SK-N-SH (cell line): ENCODE data around the gene AARS2. TPM values are rescaled to one million over a fixed set of nuclear protein-coding genes. Genes with fewer than 3 reads are reported as not detected.

Experiments
- CTCF ChIA-PET: fragments of 300-600, 350-600 bp; formaldehyde crosslinking; extraction: SDS; loops from one replicate; lab custom pipeline; 2021; lab: Yijun Ruan, JAX
- POLR2A ChIA-PET: fragments of 350-600 bp; sonication (Branson Sonifier 250); formaldehyde crosslinking; extraction: SDS; loops from one replicate; lab custom pipeline; 2020; ENCODE audit warnings: antibody characterized with exemption, inconsistent platforms; lab: Yijun Ruan, JAX
- DNase-seq: peaks from one replicate; pipeline ENCODE4 v3.0.0; 2012
- H2AFZ ChIP-seq: fragments of 200-600 bp; sonication (generic); 2 replicates; pipeline ENCODE4 v1.8.1; 2016; ENCODE audit warnings: antibody characterized with exemption, mild to moderate bottlenecking, low read depth
- H3F3A ChIP-seq: fragments of 200-600 bp; sonication (generic); replicated peaks from 2 replicates; pipeline ENCODE3; 2016; ENCODE audit warnings: antibody characterized with exemption, mild to moderate bottlenecking; ENCODE audit not compliant: insufficient read depth
- H3K27ac ChIP-seq, 2 experiments: fragments of 200-500 bp in 1 of 2; fragments of 200-600 bp in 1 of 2; sonication (Bioruptor generic) in 1 of 2; sonication (generic), shearing (Covaris generic) in 1 of 2; 2 replicates each; pipeline versions ENCODE4 v1.5.1 to v1.6.1; 2014 to 2016; ENCODE audit warnings: low read depth in 2 of 2, inconsistent platforms in 1 of 2, low read length in 1 of 2, mild to moderate bottlenecking in 1 of 2, mixed read lengths in 1 of 2
- H3K27me3 ChIP-seq: fragments of 200-600 bp; sonication (generic), shearing (Covaris generic); 2 replicates; pipeline ENCODE4 v1.6.1; 2016; ENCODE audit warnings: mixed run types; ENCODE audit not compliant: insufficient read depth
- H3K36me3 ChIP-seq, 2 experiments: fragments of 200-500 bp in 1 of 2; fragments of 200-600 bp in 1 of 2; sonication (Bioruptor generic) in 1 of 2; sonication (generic) in 1 of 2; replicated peaks in 1 of 2; 2 replicates each; pipeline versions ENCODE3 to v1.5.1; 2014 to 2016; ENCODE audit warnings: low read length in 1 of 2, mild to moderate bottlenecking in 1 of 2; ENCODE audit not compliant: insufficient read depth in 2 of 2, control insufficient read depth in 1 of 2
- H3K4me1 ChIP-seq, 2 experiments: fragments of 200-500 bp in 1 of 2; fragments of 200-600 bp in 1 of 2; sonication (Bioruptor generic) in 1 of 2; sonication (generic), shearing (Covaris generic) in 1 of 2; 2 replicates each; pipeline versions ENCODE4 v1.5.1 to v1.6.1; 2014 to 2016; ENCODE audit warnings: low read depth in 1 of 2, low read length in 1 of 2, mixed run types in 1 of 2; ENCODE audit not compliant: insufficient read depth in 2 of 2, control insufficient read depth in 1 of 2
- H3K4me2 ChIP-seq: fragments of 200-600 bp; sonication (generic), shearing (Covaris generic); 2 replicates; pipeline ENCODE4 v1.6.1; 2017; ENCODE audit warnings: mixed run types
- H3K4me3 ChIP-seq, 2 experiments: fragments of 200-500 bp in 1 of 2; fragments of 200-600 bp in 1 of 2; sonication (Bioruptor generic) in 1 of 2; sonication (generic), shearing (Covaris generic) in 1 of 2; 2 replicates each; pipeline versions ENCODE4 v1.5.1 to v1.8.1; 2014 to 2016; ENCODE audit warnings: low read depth in 2 of 2, inconsistent platforms in 1 of 2, low read length in 1 of 2, mild to moderate bottlenecking in 1 of 2, mixed read lengths in 1 of 2, moderate library complexity in 1 of 2
- H3K79me2 ChIP-seq: fragments of 200-600 bp; sonication (generic); 2 replicates; pipeline ENCODE4 v1.8.1; 2017; ENCODE audit warnings: mild to moderate bottlenecking; ENCODE audit not compliant: insufficient read depth
- H3K9ac ChIP-seq: fragments of 200-600 bp; sonication (generic); 2 replicates; pipeline ENCODE4 v1.6.1; 2017; ENCODE audit warnings: mixed run types
- H3K9me2 ChIP-seq: fragments of 200-600 bp; sonication (generic); 2 replicates; pipeline ENCODE4 v1.6.1; 2017; ENCODE audit warnings: mixed run types
- H3K9me3 ChIP-seq: fragments of 200-600 bp; sonication (generic); 2 replicates; pipeline ENCODE4 v1.6.1; 2017; ENCODE audit warnings: mixed run types, mild to moderate bottlenecking, moderate library complexity
- H4K20me1 ChIP-seq: fragments of 200-600 bp; sonication (generic); 2 replicates; pipeline ENCODE4 v1.6.1; 2017; ENCODE audit warnings: mild to moderate bottlenecking, mixed run types; ENCODE audit not compliant: insufficient read depth
- EZH2phosphoT487 ChIP-seq: fragments of 200-600 bp; sonication (generic); IDR thresholded peaks from 2 replicates; pipeline ENCODE4 v1.6.1; 2017; ENCODE audit warnings: low read depth, mixed run types, mild to moderate bottlenecking, antibody characterized with exemption, moderate library complexity, borderline replicate concordance
- FOXJ3 ChIP-seq: sonication (generic); formaldehyde crosslinking; IDR thresholded peaks from 2 replicates; pipeline ENCODE4 v1.5.1; 2020; ENCODE audit warnings: mild to moderate bottlenecking, missing genetic modification reagents
- FOXM1 ChIP-seq: IDR thresholded peaks from 2 replicates; pipeline ENCODE4 v1.4.0; 2012; ENCODE audit warnings: low read depth, mild to moderate bottlenecking
- MEF2A ChIP-seq: IDR thresholded peaks from 2 replicates; pipeline ENCODE4 v1.4.0; 2012; ENCODE audit warnings: low read depth, borderline replicate concordance
- MXI1 ChIP-seq: IDR thresholded peaks from 2 replicates; pipeline ENCODE4 v1.6.1; 2012; ENCODE audit warnings: mild to moderate bottlenecking, low read depth, low read length, improper control_type of control experiment
- NRF1 ChIP-seq: IDR thresholded peaks from 2 replicates; pipeline ENCODE4 v1.6.1; 2012; ENCODE audit warnings: low read depth, mild to moderate bottlenecking, low read length
- RCOR1 ChIP-seq: fragments of 150-350 bp; IDR thresholded peaks from 2 replicates; pipeline ENCODE4 v1.6.1; 2017; ENCODE audit warnings: antibody characterized with exemption, low read length
- REST ChIP-seq: IDR thresholded peaks from 2 replicates; pipeline ENCODE4 v1.6.1; 2012; ENCODE audit warnings: mild to moderate bottlenecking, low read depth, low read length, moderate library complexity
- RFX5 ChIP-seq: IDR thresholded peaks from 2 replicates; pipeline ENCODE4 v1.6.1; 2012; ENCODE audit warnings: mild to moderate bottlenecking, improper control_type of control experiment, low read length
- USF1 ChIP-seq: IDR thresholded peaks from 2 replicates; pipeline ENCODE4 v1.4.0; 2012; ENCODE audit warnings: low read depth, borderline replicate concordance
- ZBTB33 ChIP-seq: IDR thresholded peaks from 2 replicates; pipeline ENCODE4 v1.4.0; 2012; ENCODE audit warnings: low read depth, borderline replicate concordance
- WGBS: methylation state at CpG from one replicate; pipeline ENCODE4 v1.1.6; 2017; ENCODE audit warnings: low lambda C conversion rate; 5-methylcytosine and 5-hydroxymethylcytosine counted together
- polyA plus RNA-seq, 3 experiments: library from polyadenylated mRNA; depleted of rRNA; stranded (reverse); fragments of >200 nt; gene quantifications; 2 replicates each; pipeline ENCODE4 v1.2.3, GENCODE V29; 2012

The AARS2 gene
- polyA plus RNA-seq, 1 of the 3 experiments (the other 2 are of a cell fraction), result 9.5 TPM

- peak; percentile 89 for DNase-seq
- 0% methylated on average over 17 of the region's 86 CpGs for WGBS
- no peaks in the 10 kb centered on the region for H3K79me2 ChIP-seq
- H3K9me2 ChIP-seq, result no peaks in the 10 kb centered on the region
- no peaks in the 10 kb centered on the region for H4K20me1 ChIP-seq
- ChIA-PET CTCF (interaction anchor here (0.6 to 16.5 kb wide), 13 partner anchors 8 to 286 kb away, joined by 3 to 238 read pairs (median 5); partner anchors contain the start of genes AARS2, NFKBIE, SLC35B2 and TMEM151B), POLR2A (interaction anchor here (0.7 to 2.0 kb wide), 6 partner anchors 8 to 27 kb away, joined by 3 to 8 read pairs (median 4); partner anchors contain the start of genes AARS2 and TMEM151B)
- no peaks in the 10 kb centered on the region for H3K9me3 ChIP-seq
- peak overlapping the region; percentile 97 for H3K4me2 ChIP-seq
- no peak overlapping the region for H3K9ac ChIP-seq
- peaks cover 16% of the 10 kb centered on the region; the same call in 1 of the 2 replicates for H3K27me3 ChIP-seq
- H2AFZ ChIP-seq, result no peak overlapping the region
- H3F3A ChIP-seq, result no peaks in the 10 kb centered on the region
- H3K27ac ChIP-seq, result no peak overlapping the region
- TF ChIP-seq USF1, result no peak
- TF ChIP-seq NRF1, result peak; percentile 66
- peak; percentile 80; the same call in 1 of the 2 replicates for TF ChIP-seq MXI1
- TF ChIP-seq RCOR1, result no peak
- H3K4me3 ChIP-seq, result peak overlapping the region; percentile 56 to 58
- H3K4me1 ChIP-seq, result peaks cover 0 to 15% of the 10 kb centered on the region in 2 experiments; a peak in 1 of 4 replicates
- H3K36me3 ChIP-seq, result peaks cover 0 to 8% of the 10 kb centered on the region in 2 experiments
Observed at GRCh38 chr6:44297063-44298038, 15.8 kb downstream of the AARS2 start.

- no peak for DNase-seq
- H3K36me3 ChIP-seq, result no peaks in the 10 kb centered on the region
- WGBS, result 48% methylated on average over 6 of the region's 7 CpGs
- H4K20me1 ChIP-seq, result no peaks in the 10 kb centered on the region
- no peak overlapping the region for H3K4me3 ChIP-seq
- POLR2A ChIA-PET, result interaction anchor here (1.2 to 2.0 kb wide), 3 partner anchors 10 to 24 kb away, joined by 3 to 8 read pairs (median 7); partner anchors contain the start of genes AARS2 and TMEM151B
- no peak overlapping the region for H3K9ac ChIP-seq
- H2AFZ ChIP-seq, result no peak overlapping the region
- H3F3A ChIP-seq, result no peaks in the 10 kb centered on the region
- CTCF ChIA-PET, result interaction anchor here (1.0 to 16.5 kb wide), 9 partner anchors 9 to 95 kb away, joined by 3 to 238 read pairs (median 9); partner anchors contain the start of genes AARS2, NFKBIE and TMEM151B
- no peaks in the 10 kb centered on the region for H3K9me3 ChIP-seq
- H3K27me3 ChIP-seq, result peaks cover 16% of the 10 kb centered on the region; the same call in 1 of the 2 replicates
- no peak overlapping the region for H3K27ac ChIP-seq
- TF ChIP-seq EZH2phosphoT487 (no peak), MEF2A (no peak), RFX5 (no peak), ZBTB33 (no peak), FOXM1 (no peak), NRF1 (no peak), REST (no peak), FOXJ3 (CRISPR knock-in tag) (no peak)
- no peak overlapping the region for H3K4me2 ChIP-seq
- H3K4me1 ChIP-seq, result peaks cover 0 to 15% of the 10 kb centered on the region in 2 experiments; a peak in 1 of 4 replicates
- no peaks in the 10 kb centered on the region for H3K9me2 ChIP-seq
- no peaks in the 10 kb centered on the region for H3K79me2 ChIP-seq
Observed at GRCh38 chr6:44294832-44295791, 18.0 kb downstream of the AARS2 start.
